Measurements from ENCODE around the gene CHST3.
A peak's percentile ranks its signal among the peaks of the same experiment; 100 is the strongest.
"Not testable (repeated sequence)": the region's sequence is repeated elsewhere in the genome, so short reads cannot be mapped to it uniquely, and the experiment has no call there.

CHST3 gene

DNA sequence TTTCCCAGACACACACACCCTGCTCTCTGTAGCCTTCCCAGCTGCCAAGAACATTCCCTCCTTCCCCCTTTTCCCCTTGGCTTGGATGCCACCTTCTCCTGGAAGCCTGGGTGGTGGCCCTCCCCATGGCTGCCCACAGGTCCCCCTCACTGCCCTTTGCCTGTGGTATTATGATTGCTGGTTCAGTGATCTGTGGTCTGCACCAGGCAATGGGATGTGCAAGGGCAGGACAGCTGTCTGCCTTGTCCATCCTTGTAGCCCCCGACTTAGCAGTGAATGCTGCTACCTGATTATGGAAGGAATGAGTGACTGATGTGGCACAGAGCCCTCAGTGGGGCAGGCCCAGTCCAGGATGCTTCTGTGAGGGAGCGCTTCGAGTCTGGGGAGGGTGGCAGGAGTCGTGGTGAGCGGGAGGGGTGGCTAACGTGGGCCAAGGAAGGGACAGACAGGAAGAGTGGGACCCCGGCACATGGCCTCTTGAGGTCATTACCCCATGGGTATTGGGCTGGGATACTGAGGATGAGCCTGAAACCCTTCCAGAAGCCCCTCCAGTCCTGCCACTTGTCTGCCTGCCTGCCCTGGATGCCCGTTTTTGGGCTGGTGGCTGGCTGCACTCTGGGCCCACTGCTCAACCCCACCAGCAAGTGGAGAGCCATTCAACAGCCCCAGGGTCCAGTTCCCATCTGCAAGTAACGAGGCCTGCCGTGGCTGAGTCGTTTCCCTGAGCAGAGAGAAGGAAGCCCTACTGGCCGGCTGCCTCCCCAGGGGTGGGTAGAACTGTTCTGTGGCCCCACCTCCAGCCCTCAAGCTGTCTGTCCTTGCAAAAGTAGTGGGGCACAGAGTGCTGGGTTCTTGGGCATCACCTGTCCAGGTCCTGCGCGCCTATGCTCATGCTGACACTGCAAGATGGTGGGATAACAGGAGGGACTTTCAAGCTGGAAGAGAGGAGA lies 8.8 kb downstream of the CHST3 start:
- no peak for DNase-seq (ENCODE audit: low read depth)

DNA sequence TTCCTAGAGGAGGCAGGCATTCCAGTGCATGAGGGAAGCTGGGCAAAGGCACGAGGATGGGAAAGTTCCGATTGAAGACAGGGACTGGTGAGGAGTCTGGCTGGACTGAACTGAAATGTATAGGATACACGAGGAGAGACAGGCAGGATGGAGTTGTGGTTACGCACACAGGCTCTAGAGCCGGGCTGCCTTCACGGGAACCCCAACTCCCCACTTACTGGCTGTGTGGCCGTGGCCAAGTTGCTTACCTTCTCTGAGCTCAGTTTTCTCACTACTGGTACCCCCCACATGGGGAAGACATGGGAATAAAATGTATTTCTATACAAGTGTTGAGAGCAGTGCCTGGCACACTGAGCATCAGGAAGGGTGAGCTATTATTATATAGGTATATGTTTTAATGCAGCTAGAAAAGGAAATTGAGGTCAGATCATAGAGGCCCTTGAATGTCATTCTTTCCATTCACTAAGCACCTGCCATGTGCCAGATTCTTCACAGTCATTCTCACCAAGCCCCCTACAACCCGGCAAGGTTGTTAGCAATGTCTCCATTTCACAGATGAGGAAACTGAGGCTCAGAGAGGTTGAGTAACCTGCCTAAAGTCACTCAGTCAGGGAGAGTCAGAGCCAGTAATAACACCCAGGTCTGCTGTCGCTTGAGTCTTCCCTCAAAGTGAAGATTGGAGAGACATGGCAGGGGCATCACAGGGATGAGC lies 9.7 kb downstream of the CHST3 start:
- no peak for DNase-seq (ENCODE audit: low read depth)

DNA sequence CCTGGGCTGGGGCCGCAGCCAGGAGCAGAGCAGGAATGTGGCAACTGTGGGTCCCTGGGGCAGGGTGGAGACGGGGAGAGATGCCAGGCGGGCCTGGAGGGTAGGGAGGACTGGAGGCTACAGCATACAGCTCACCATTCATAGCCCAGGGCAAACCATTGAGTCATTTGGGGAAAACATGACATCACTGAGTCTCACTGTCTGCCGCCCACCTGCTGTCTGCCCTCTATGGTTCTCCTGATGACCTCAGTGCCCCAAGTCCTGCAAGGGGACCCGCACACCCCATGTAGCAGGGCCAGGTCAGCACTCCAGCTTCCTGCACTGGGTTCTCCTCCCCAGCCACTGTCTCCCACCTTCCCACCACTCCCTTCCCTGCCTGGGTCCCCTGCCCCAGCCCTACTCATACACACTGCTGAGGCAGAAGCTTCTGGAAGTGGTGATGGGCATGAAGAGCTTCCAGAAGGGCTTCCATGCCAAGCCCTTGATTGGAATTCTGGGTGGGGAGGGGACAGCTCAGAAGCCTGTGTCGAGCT lies 10.4 kb downstream of the CHST3 start:
- DNase-seq (ENCODE audit: low read depth): no peak

DNA sequence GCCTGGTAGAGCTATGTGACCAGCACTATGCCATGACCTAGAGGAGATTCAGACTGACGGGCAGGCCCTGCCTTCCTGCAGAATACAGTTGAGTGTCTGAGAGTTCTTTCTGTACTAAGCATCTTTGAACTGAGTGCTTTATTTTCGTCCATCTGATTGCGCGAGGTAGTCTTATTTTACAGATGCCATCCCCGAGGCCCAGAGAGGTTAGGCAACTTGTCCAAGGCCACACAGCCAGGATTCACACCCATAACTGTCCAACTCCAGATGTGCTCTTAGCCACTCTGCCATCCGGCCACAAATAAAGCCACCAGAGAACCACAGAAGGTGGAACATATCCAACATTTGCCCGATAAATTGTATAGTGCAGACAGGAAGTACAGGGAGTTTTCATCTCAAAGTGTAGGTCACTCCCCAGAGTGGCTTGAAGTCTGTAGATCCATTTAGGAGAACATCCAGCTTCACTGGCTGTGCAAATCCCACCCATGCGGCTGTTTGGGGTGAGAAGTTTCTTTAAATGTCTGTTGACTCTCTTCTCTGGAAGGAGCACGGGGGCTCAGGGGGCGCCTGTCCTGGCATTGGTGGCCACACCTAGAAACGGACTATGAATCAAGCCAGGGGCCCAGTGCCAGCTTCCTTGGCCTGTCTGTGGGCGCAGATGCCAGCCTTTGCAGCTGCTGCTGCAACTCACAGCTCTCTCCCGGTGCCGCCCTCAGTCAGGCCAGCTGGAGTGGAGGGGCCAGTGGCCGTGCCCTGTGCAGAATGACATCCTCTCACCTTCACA lies 11.1 kb downstream of the CHST3 start:
- no peak for DNase-seq (ENCODE audit: low read depth)

DNA sequence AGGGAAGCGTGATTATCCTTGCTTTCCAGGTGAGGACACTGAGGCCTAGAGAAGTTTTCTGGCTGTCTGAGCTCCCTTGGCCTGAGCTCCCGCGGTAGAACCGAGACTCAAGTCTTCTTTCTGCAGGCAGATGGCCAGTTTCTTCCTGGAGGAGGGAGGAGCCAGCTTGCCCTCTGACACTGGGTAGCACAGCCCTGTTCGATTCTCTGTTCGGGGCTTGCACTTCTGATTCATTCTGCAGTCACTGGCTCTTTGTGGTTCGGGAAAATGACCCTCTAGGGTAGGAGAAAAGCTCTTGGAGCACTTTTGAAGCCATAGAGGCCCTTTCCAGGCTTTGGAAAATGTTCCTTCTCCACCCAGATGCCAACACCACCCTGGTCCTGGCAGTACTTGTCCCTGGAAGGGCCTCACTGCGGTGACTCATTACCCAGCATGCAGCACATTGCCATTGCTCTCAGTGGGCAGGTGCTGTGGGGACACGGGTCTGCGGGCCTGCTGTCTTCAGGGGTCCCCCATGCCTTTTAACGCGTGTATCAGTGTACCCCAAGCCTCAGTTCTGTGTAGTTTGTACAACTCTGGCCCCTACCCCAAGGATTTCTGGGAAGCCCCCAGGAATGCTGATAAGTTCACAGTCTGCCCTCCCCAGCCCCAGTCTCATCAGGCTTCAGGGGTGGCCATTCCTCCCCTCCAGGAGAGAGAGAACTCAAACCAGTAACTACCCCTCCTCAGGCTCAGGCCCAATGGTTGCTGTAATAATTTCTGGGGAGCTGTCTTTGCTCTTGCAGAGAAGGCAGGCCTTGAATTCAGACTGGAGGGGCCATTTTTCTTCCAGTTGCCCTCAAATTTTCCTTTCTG lies 11.9 kb downstream of the CHST3 start:
- peak; percentile 77 for DNase-seq (ENCODE audit: low read depth)

GRCh38 chr10:71977614-71977903 lies 13.4 kb downstream of the CHST3 start:
- DNase-seq (ENCODE audit: low read depth): not testable (repeated sequence)

- DNase-seq (ENCODE audit: low read depth): no peak
These were observed 14.3 kb downstream of the CHST3 start for GRCh38 chr10:71978476-71978875.

DNA sequence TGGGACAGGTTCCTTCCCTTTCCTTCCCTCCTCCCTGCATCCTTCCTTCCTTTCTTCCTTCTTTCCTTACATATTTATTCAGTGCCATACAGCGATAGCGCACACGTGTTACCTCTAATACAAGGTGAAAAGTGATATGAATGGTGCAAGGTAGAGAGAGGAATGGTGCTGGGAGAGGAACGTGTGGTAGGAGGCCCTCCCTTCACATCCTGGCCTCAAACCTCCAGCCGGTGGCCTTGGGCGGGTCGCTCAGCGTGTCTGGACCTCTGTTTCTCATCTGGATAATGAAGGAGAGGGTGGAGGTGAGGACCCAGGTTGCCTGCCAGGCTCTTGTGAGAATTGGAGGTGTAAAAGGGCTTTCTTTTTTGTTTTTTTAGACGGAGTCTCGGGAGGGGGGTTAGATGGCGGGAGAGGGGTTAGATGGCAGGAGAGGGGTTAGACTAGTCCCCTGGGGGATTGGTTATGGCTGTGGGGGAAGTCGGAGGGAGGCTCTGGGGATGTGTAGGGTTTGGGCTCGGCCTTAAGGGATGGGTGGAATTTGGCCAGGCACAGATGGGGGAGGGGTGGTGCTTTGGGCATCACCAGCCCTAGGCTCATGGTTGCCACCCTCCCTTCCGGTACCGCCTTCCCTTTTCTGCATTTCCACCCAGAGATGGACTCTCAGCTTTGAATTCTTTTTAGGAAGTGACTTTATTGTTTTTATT lies 14.9 kb downstream of the CHST3 start:
- no peak for DNase-seq (ENCODE audit: low read depth)

DNA sequence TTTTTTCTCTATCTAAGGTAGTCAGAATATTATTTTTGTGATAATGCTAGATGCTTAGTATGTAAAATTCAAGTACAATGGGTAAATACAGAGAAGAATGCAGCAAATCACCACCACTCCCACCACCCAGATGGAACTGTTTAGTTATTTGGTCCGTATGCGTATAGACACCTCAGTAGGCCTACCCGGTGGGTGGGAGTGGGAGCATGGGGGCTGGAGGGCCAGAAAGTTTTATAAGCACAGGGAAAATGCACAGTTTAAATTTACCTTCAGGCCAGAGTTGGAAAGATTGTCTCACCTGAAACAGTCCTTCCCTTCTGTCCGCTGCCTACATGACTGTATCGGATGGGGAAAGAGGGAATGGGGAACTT lies 15.5 kb downstream of the CHST3 start:
- DNase-seq (ENCODE audit: low read depth): no peak

DNA sequence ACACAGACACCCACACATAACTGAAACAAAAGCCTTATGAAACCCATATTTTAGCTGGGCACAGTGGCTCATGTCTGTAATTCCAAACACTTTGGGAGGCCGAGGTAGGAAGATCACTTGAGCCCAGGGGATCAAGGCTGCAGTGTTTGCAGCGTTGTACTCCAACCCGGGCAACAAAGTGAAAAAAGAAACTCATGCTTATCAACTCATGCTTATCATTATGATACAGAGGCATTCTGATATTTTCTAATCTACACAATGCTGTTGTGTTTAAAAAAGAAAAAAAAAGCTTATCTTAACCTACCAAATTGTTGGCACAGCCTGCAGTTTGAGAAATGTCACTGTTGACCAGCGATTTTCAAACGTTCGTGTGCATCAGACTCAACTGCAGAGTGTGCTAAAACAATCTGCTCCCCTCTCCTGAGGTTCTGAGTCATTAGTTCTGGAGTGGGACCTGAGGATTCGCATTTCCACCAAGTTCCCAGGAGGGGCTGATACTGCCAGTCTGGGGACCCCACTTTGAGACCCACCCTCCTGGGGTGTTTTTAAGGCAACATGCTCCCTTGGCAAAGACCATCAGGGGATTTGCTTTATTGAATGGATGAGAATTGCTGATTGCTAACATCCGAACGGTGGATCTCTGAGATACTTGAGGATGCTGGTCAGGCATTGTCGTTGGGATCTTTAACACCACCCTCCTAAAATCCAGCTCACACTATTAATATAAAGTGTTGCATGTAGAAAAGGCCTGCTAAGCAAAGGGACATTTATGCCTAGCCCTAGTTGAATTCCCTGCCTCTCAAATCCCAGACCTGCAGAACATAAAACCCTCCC lies 16.2 kb downstream of the CHST3 start:
- no peak for DNase-seq (ENCODE audit: low read depth)

DNA sequence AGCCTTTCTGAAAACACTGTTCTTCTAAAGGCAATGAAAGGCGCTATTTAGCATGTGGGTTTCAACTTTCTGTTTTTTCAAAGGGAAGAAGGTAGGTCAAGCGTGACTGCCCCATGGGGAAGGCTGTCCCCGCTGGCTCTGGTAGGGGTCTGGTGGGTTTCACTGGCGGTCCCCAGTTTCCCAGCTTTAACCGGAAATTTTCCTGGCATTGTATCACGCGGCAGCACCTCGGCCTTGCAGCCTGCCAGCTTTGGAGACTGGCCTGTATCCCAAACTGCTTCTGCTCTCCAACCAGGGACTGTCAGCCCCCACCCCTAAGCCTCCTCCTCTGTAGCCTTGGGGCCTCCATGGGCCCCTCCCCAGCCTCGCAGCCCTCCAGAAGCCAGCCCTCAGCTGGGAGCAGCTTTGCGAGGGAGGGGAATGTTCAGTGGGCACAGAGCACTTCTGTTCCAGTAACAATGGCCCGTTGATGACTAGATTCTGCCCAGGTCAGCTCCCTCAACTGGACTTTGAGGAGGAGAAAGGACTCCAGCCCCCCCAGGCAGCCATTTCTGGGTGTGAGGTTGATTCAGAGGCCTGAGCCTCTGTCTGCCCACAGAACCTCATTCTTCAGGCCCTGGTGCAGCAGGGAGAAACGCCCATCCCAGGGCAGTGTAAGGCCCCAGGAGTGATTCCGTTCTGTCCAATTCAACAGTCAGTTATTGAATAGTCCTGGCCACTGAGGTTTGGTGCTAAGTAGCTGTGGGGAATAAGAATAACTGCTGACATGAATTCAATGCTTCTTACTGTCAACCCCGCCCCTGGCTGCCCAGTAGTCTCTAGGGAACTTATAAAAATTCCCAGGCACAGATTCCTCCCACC lies 17.1 kb downstream of the CHST3 start:
- DNase-seq (ENCODE audit: low read depth): no peak

- DNase-seq (ENCODE audit: low read depth): no peak
These were observed 17.7 kb downstream of the CHST3 start for GRCh38 chr10:71981876-71982230.

DNA sequence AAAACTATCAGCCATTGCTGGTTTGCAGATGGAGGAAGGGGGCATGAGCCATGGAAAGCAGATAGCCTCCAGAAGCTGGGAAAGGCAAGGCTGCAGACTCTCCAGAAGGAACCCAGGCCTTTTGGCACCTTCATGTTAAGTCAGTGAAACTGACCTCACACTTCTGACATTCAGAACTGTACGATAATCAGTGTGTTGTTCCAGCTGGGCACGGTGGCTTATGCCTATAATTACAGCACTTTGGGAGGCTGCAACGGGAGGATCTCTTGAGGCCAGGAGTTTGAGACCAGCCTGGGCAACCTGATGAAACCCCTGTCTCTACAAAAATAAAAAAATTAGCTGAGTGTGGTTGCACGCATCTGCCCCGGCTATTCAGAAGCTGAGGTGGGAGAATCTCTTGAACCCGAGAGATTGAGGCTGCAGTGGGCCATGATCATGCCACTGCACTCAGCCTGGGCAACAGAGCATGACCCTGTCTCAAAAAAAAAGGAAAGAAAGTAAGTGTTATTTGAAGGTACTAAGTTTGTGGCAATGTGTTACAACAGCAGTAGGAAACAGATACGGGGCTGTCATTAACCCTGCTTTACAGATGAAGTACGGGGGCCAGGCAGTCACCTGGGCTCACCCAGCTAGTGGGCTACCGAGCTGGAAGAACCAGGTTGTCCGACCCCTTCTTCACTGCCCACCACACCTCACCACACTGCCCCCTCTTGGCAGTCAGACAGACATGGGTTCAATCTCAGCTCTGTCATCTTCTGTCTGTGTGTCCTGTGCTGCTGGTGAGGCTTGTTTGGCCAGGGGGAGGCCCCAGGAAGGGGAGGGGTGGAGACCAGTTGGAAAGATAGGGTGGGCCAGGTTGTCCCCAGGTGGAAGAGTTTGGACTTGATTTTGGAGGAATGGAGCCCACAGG lies 18.3 kb downstream of the CHST3 start:
- DNase-seq (ENCODE audit: low read depth): no peak

- DNase-seq (ENCODE audit: low read depth): no peak
These were observed 20.1 kb downstream of the CHST3 start for GRCh38 chr10:71984126-71984808.

- no peak for DNase-seq (ENCODE audit: low read depth)
These were observed 20.7 kb downstream of the CHST3 start for GRCh38 chr10:71984809-71985388.

DNA sequence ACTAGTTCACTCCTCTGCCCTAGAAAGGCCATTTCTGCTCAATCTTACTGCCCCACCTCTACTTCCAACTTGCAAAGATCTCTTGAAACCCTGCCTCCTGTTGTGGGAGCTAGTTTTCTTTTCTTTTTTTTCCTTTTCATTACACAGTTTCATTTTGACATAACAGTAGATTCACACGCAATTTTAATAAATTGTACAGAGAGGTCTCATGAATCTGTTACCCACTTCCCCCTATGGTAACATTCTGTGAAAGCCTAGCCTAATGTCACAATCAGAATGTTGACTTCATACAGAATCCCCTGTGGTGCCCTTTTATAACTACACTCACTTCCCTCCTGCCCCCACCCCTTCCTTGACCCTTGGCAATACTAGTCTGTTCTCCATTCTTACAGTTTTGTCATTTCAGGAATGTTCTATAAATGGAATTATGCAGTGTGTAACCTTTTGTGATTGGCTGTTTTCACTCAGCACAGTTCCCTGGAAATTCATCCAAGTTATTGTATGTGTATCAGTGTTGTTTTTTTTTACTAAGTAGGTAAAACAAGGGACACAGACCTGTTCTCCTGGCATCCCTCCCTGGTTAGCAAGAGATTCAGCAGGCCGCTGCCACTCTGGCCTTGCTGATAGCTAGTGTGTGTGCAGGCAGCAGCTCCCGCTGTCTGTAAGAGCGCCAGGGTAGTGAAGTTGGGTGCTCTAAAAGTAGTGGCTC lies 21.5 kb downstream of the CHST3 start:
- DNase-seq (ENCODE audit: low read depth): no peak

Measured in HS-5 (cell line).